Panc1 (cell line): Measurements from ENCODE around the gene ME2. TPM values are rescaled to one million over a fixed set of nuclear protein-coding genes. Genes with fewer than 3 reads are reported as not detected.

Experiments
- ATAC-seq: fragments of 200-7000 bp; cut with Tn5 transposase; 2 replicates; pipeline ENCODE4 v1.9.1; 2020; ENCODE audit warnings: mild to moderate bottlenecking, moderate library complexity
- BruUV-seq: library from RNA; stranded (reverse); fragments of 400-500 nt; replicated peaks from 2 replicates; lab custom pipeline; 2021; lab: Mats Ljungman, UMichigan
- CTCF ChIA-PET: fragments of 300-600 bp; sonication (Branson Sonifier 250); formaldehyde crosslinking; loops from one replicate; lab custom pipeline; 2022; ENCODE audit warnings: antibody characterized with exemption; lab: Charles Lee
- POLR2A ChIA-PET: fragments of 300-600 bp; sonication (Branson Sonifier 250); formaldehyde crosslinking; loops from one replicate; lab custom pipeline; 2022; ENCODE audit warnings: antibody characterized with exemption; lab: Charles Lee
- DNase-seq: peaks from one replicate; pipeline ENCODE4 v3.0.0-alpha.2; 2010; ENCODE audit warnings: low read depth, low spot score
- H3K27ac ChIP-seq: 2 replicates; pipeline ENCODE4 v1.5.1; 2011; ENCODE audit warnings: mild to moderate bottlenecking, low read length, inconsistent platforms
- H3K27me3 ChIP-seq: fragments of 200-500 bp; sonication (Bioruptor generic); 2 replicates; pipeline ENCODE4 v1.6.0; 2014; ENCODE audit warnings: low read length, inconsistent platforms; ENCODE audit not compliant: control insufficient read depth, insufficient read depth
- H3K36me3 ChIP-seq: fragments of 200-500 bp; sonication (Bioruptor generic); 2 replicates; pipeline ENCODE4 v1.5.1; 2014; ENCODE audit warnings: inconsistent platforms, mild to moderate bottlenecking, low read length, moderate library complexity; ENCODE audit not compliant: control insufficient read depth, insufficient read depth
- H3K4me1 ChIP-seq: 2 replicates; pipeline ENCODE4 v1.5.1; 2011; ENCODE audit warnings: inconsistent platforms, mild to moderate bottlenecking, low read length, moderate library complexity; ENCODE audit not compliant: control insufficient read depth, insufficient read depth
- H3K4me3 ChIP-seq, 2 experiments: 2 replicates each; pipeline ENCODE4 v1.5.1; 2011 to 2012; ENCODE audit warnings: low read depth in 2 of 2, low read length in 2 of 2, mild to moderate bottlenecking in 2 of 2, inconsistent platforms in 1 of 2, moderate library complexity in 1 of 2
- H3K9me3 ChIP-seq: fragments of 200-500 bp; sonication (Bioruptor generic); 2 replicates; pipeline ENCODE4 v1.5.1; 2014; ENCODE audit warnings: low read depth, mild to moderate bottlenecking, inconsistent platforms, low read length, moderate library complexity; ENCODE audit not compliant: control insufficient read depth, insufficient read depth
- CTCF ChIP-seq: fragments of 450-650 bp; IDR thresholded peaks from 2 replicates; pipeline ENCODE4 v1.5.1; 2017; ENCODE audit warnings: mild to moderate bottlenecking
- POLR2AphosphoS5 ChIP-seq: IDR thresholded peaks from 2 replicates; pipeline ENCODE4 v1.6.1; 2012; ENCODE audit warnings: mild to moderate bottlenecking, low read depth, low read length, moderate library complexity
- SIN3A ChIP-seq: IDR thresholded peaks from 2 replicates; pipeline ENCODE4 v1.6.1; 2012; ENCODE audit warnings: low read depth, mild to moderate bottlenecking, low read length, moderate library complexity, borderline replicate concordance; ENCODE audit not compliant: insufficient read depth
- TCF7L2 ChIP-seq: IDR thresholded peaks from 2 replicates; pipeline ENCODE4 v1.6.1; 2011; ENCODE audit warnings: mild to moderate bottlenecking, low read depth, low read length, inconsistent platforms
- in situ Hi-C: cut with HindIII; loops from 2 replicates; pipeline ENCODE4 v1.10.0; 2016; ENCODE audit warnings: low sequenced_read_pairs, low pct_unique_long_range_greater_than_20kb
- intact Hi-C: fragments of 100-400 bp; cut with micrococcal nuclease; formaldehyde crosslinking; loops from one replicate; pipeline ENCODE4 v1.10.0; 2022; ENCODE audit not compliant: unreplicated experiment
- total RNA-seq: library from RNA; stranded (reverse); gene quantifications from one replicate; pipeline ENCODE4 v1.2.1, GENCODE V29; 2021; ENCODE audit not compliant: unreplicated experiment
- TF ChIP-seq, protein P1 (sequence below), 2 experiments: IDR thresholded peaks; 2 replicates each; pipeline ENCODE4 v1.6.1; 2011 to 2012; ENCODE audit warnings: low read depth in 2 of 2, control low read depth in 1 of 2, low read length in 1 of 2, mild to moderate bottlenecking in 1 of 2, moderate library complexity in 1 of 2; ENCODE audit not compliant: insufficient read depth in 1 of 2

Gene ME2
- total RNA-seq, 1 experiment from 2014 or later: 38.2 TPM

DNA sequence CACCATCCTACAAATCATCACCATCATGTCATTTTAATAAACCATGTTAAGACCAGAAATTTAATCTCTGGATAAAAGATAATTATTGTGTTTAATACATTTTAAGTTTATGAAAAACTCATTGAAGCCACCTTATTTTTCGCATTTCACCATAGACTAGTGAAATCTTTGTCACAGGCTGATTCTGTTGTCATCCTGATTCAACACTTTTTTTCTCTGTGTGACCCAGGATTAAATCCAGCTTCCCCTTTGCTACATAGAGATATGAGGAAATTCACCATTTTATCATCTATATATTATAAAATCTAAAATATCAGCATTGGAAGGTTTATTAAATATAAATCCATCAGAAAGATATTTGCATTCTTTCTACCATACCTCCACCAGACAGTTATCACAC lies 29.9 kb upstream of the ME2 start:
- Histone ChIP-seq H3K4me1 (no peaks in the 10 kb centered on the region), H3K9me3 (no peaks in the 10 kb centered on the region), H3K27me3 (no peaks in the 10 kb centered on the region), H3K36me3 (no peaks in the 10 kb centered on the region), H3K27ac (no peak overlapping the region), H3K4me3 (no peak overlapping the region)
- in situ Hi-C loops (no loop called here), intact Hi-C loops (no loop called here)
- TF ChIP-seq, protein P1, sequence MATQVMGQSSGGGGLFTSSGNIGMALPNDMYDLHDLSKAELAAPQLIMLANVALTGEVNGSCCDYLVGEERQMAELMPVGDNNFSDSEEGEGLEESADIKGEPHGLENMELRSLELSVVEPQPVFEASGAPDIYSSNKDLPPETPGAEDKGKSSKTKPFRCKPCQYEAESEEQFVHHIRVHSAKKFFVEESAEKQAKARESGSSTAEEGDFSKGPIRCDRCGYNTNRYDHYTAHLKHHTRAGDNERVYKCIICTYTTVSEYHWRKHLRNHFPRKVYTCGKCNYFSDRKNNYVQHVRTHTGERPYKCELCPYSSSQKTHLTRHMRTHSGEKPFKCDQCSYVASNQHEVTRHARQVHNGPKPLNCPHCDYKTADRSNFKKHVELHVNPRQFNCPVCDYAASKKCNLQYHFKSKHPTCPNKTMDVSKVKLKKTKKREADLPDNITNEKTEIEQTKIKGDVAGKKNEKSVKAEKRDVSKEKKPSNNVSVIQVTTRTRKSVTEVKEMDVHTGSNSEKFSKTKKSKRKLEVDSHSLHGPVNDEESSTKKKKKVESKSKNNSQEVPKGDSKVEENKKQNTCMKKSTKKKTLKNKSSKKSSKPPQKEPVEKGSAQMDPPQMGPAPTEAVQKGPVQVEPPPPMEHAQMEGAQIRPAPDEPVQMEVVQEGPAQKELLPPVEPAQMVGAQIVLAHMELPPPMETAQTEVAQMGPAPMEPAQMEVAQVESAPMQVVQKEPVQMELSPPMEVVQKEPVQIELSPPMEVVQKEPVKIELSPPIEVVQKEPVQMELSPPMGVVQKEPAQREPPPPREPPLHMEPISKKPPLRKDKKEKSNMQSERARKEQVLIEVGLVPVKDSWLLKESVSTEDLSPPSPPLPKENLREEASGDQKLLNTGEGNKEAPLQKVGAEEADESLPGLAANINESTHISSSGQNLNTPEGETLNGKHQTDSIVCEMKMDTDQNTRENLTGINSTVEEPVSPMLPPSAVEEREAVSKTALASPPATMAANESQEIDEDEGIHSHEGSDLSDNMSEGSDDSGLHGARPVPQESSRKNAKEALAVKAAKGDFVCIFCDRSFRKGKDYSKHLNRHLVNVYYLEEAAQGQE (IDR thresholded peaks at IDR 0.05; ENCODE audit: insufficient read depth in 1 of 2, low read depth in 2 of 2, low read length in 1 of 2): no peak
- TF ChIP-seq POLR2AphosphoS5 (no peak), CTCF (no peak), SIN3A (no peak), TCF7L2 (no peak)
- ChIA-PET POLR2A (no interaction called here), CTCF (no interaction called here)
- BruUV-seq: no TSS peak
- ATAC-seq (no peak), DNase-seq (no peak)

DNA sequence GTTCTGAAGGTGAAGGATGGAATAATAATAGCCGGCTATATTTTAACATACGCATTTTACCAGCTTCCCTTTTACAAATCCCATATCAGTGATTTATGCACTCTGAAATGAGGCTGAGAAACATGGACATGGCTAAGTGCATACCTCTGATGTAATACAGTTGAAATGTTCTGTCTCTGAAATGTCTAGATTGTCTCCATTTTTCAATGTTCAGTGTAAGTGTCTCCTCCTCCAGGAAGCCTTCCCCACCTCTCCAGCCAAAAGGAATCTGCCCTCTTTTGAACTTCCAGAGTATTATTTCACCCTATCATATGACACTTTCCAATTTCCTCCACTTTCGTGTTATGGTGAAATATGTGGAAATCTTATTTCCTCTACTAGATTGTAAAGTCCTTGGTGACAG lies 29.5 kb upstream of the ME2 start:
- in situ Hi-C loops (no loop called here), intact Hi-C loops (no loop called here)
- CTCF ChIA-PET: no interaction called here
- DNase-seq (no peak), ATAC-seq (no peak)
- Histone ChIP-seq H3K4me3 (no peak overlapping the region), H3K27me3 (no peaks in the 10 kb centered on the region), H3K4me1 (no peaks in the 10 kb centered on the region), H3K36me3 (no peaks in the 10 kb centered on the region), H3K27ac (no peak overlapping the region), H3K9me3 (no peaks in the 10 kb centered on the region)
- BruUV-seq: no TSS peak
- TF ChIP-seq, protein P1 (IDR thresholded peaks at IDR 0.05; ENCODE audit: insufficient read depth in 1 of 2, low read depth in 2 of 2, low read length in 1 of 2): no peak
- no peak for TF ChIP-seq CTCF
- TF ChIP-seq SIN3A: no peak
- no peak for TF ChIP-seq TCF7L2
- no peak for TF ChIP-seq POLR2AphosphoS5
- POLR2A ChIA-PET: no interaction called here
